DND-41 (cell line): ENCODE measurements around the gene ZNF213.
"Not testable (repeated sequence)": the region's sequence is repeated elsewhere in the genome, so short reads cannot be mapped to it uniquely, and the experiment has no call there.

Experiments used
- ATAC-seq: fragments of 200-7000 bp; cut with Tn5 transposase; 3 replicates; pipeline ENCODE4 v1.9.1; 2021; ENCODE audit warnings: low read depth; ENCODE audit not compliant: insufficient read depth
- DNase-seq: peaks from one replicate; pipeline ENCODE4 v3.0.0-alpha.2; 2020
- H2AFZ ChIP-seq: 2 replicates; pipeline ENCODE4 v1.6.0; 2012; ENCODE audit warnings: low read depth, low read length
- H3K27ac ChIP-seq: 2 replicates; pipeline ENCODE4 v1.5.1; 2012; ENCODE audit warnings: low read length, inconsistent platforms
- H3K27me3 ChIP-seq: fragments of 200-600 bp; sonication (generic); 2 replicates; pipeline ENCODE4 v1.6.0; 2012; ENCODE audit warnings: low read length, mild to moderate bottlenecking, inconsistent platforms; ENCODE audit not compliant: insufficient read depth, poor library complexity
- H3K36me3 ChIP-seq: 2 replicates; pipeline ENCODE4 v1.5.1; 2012; ENCODE audit warnings: low read length, inconsistent platforms; ENCODE audit not compliant: insufficient read depth
- H3K4me1 ChIP-seq: 2 replicates; pipeline ENCODE4 v1.5.1; 2012; ENCODE audit warnings: mild to moderate bottlenecking, low read length; ENCODE audit not compliant: insufficient read depth
- H3K4me2 ChIP-seq: 2 replicates; pipeline ENCODE4 v1.6.0; 2012; ENCODE audit warnings: mild to moderate bottlenecking, moderate library complexity, low read length, inconsistent platforms; ENCODE audit not compliant: insufficient read depth
- H3K4me3 ChIP-seq, 2 experiments: fragments of 200-600 bp in 1 of 2; shearing (Covaris generic) in 1 of 2; 2 replicates each; pipeline ENCODE4 v1.5.1; 2012 to 2016; ENCODE audit warnings: inconsistent platforms in 2 of 2, low read length in 2 of 2, mild to moderate bottlenecking in 2 of 2, low read depth in 1 of 2, moderate library complexity in 1 of 2
- H3K79me2 ChIP-seq: 2 replicates; pipeline ENCODE4 v1.6.0; 2012; ENCODE audit warnings: low read length, inconsistent platforms; ENCODE audit not compliant: insufficient read depth
- H3K9ac ChIP-seq: 2 replicates; pipeline ENCODE4 v1.6.0; 2012; ENCODE audit warnings: low read depth, mild to moderate bottlenecking, inconsistent platforms, low read length, moderate library complexity
- H3K9me3 ChIP-seq: 2 replicates; pipeline ENCODE4 v1.5.1; 2012; ENCODE audit warnings: low read length, moderate library complexity, mild to moderate bottlenecking, inconsistent platforms; ENCODE audit not compliant: insufficient read depth, severe bottlenecking
- H4K20me1 ChIP-seq: 2 replicates; pipeline ENCODE4 v1.6.0; 2012; ENCODE audit warnings: low read length; ENCODE audit not compliant: insufficient read depth
- CTCF ChIP-seq: IDR thresholded peaks from 2 replicates; pipeline ENCODE4 v1.5.1; 2012; ENCODE audit warnings: borderline replicate concordance, low read length, moderate library complexity, mild to moderate bottlenecking; ENCODE audit not compliant: poor library complexity, severe bottlenecking; ENCODE audit errors: extremely low read depth
- EZH2 ChIP-seq: IDR thresholded peaks from 3 replicates; pipeline ENCODE4 v1.6.1; 2012; ENCODE audit warnings: borderline replicate concordance, low read depth, mild to moderate bottlenecking, moderate library complexity, low read length, inconsistent platforms; ENCODE audit not compliant: severe bottlenecking

Gene ZNF213

DNA sequence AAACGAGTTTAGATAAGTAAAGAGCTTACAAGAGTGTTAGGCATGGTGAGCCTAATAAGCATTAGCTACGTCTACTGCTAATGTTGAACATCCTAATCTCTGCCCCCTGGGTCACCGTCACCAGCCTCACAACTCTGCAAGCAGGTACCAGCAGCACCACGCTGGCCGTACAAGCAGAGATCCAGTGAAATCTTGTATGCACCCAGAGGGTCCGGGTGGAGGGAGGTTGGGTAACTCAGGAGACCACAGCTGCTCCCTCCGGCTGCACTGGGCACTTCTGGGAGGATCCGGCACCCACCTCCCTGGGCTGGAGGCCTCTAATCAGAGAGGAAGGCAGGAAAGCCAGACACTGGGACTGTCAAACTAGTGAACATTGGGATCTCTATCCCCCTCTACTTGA is 44.8 kb downstream of the ZNF213 start:
- Histone ChIP-seq H3K4me2 (no peak overlapping the region), H3K27me3 (no peaks in the 10 kb centered on the region), H3K79me2 (no peaks in the 10 kb centered on the region), H3K36me3 (no peaks in the 10 kb centered on the region), H3K27ac (no peak overlapping the region), H3K9me3 (peaks cover 5% of the 10 kb centered on the region), H4K20me1 (no peaks in the 10 kb centered on the region), H2AFZ (no peak overlapping the region), H3K9ac (no peak overlapping the region), H3K4me1 (no peaks in the 10 kb centered on the region), H3K4me3 (no peak overlapping the region)
- DNase-seq (no peak), ATAC-seq (no peak)
- TF ChIP-seq EZH2 (no peak), CTCF (no peak)

GRCh38 chr16:3180445-3180878 is 45.6 kb downstream of the ZNF213 start:
- Histone ChIP-seq H3K36me3 (no peaks in the 10 kb centered on the region), H4K20me1 (no peaks in the 10 kb centered on the region), H3K4me1 (no peaks in the 10 kb centered on the region), H3K4me2 (no peak overlapping the region), H2AFZ (no peak overlapping the region), H3K9me3 (peaks cover 5% of the 10 kb centered on the region), H3K4me3 (no peak overlapping the region), H3K27me3 (no peaks in the 10 kb centered on the region), H3K9ac (no peak overlapping the region), H3K27ac (no peak overlapping the region), H3K79me2 (no peaks in the 10 kb centered on the region)
- DNase-seq (no peak), ATAC-seq (no peak)
- TF ChIP-seq EZH2 (no peak), CTCF (no peak)

- not testable (repeated sequence) for ATAC-seq, H3K4me2 ChIP-seq, H3K4me3 ChIP-seq, H3K27me3 ChIP-seq, DNase-seq, H3K36me3 ChIP-seq, H2AFZ ChIP-seq, H3K27ac ChIP-seq, H4K20me1 ChIP-seq, H3K9me3 ChIP-seq, H3K79me2 ChIP-seq, H3K9ac ChIP-seq, H3K4me1 ChIP-seq
Observed at GRCh38 chr16:3182293-3182607, 47.4 kb downstream of the ZNF213 start.

DNA sequence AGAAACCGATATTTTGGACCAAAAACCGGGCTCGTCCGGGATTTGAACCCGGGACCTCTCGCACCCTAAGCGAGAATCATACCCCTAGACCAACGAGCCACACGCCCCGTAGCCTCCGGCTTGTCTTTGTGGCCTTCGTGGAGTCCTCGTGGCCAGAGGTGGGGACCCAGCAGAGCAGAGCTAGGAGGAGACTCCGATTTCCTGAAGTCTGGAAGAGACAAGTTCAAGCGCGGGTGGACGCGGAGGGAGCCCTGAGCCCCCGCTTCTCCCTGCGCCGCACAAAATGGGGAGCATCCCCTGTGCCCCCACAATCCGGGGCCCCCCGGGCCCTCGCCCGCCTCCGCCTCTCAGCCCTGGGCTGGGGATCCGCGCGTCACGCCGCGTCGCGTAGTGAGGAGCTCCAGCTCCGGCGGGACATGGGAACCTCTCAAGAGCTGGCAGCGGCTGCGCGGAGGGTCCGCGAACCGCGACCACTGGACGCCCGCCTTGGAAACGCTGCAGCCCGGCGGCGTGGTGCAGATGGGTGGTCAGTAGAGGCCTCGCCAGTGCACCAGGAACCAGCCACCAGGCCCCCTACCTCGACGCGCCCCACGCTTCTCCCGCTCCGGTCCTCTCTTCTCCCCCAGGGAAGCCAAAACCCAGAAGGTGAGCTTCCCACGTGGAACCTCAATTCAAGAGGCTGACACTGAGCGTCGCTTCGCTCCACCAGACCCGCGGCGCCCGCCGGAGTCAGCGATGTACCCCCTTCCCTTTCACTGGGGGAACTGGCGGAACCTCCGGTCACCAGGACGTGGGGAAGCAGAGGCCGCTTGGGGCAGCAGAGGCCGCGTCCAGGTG is 48.0 kb downstream of the ZNF213 start:
- Histone ChIP-seq H3K4me1 (no peaks in the 10 kb centered on the region), H3K27me3 (no peaks in the 10 kb centered on the region), H4K20me1 (no peaks in the 10 kb centered on the region), H3K27ac (no peak overlapping the region), H3K36me3 (no peaks in the 10 kb centered on the region), H3K9me3 (peaks cover 5% of the 10 kb centered on the region), H3K4me3 (no peak overlapping the region), H3K4me2 (no peak overlapping the region), H2AFZ (no peak overlapping the region), H3K79me2 (no peaks in the 10 kb centered on the region), H3K9ac (no peak overlapping the region)
- no peak for TF ChIP-seq CTCF
- TF ChIP-seq EZH2, result no peak
- DNase-seq (no peak), ATAC-seq (no peak)
